HEK293 (cell line): Measurements from ENCODE around the gene ENDOU.

Experiments used
- CTCF ChIA-PET: fragments of 350-600 bp; formaldehyde crosslinking; extraction: SDS; loops from one replicate; lab custom pipeline; 2021; ENCODE audit warnings: antibody characterized with exemption; lab: Yijun Ruan, JAX
- POLR2A ChIA-PET: fragments of 300-600 bp; formaldehyde crosslinking; extraction: SDS; loops from one replicate; lab custom pipeline; 2020; ENCODE audit warnings: antibody characterized with exemption, inconsistent platforms; lab: Yijun Ruan, JAX
- H3K27ac ChIP-seq: fragments of 200-500 bp; sonication (Bioruptor generic); 2 replicates; pipeline ENCODE4 v1.5.1; 2014; ENCODE audit warnings: low read depth, low read length, control low read depth, inconsistent platforms; ENCODE audit errors: extremely low read depth
- H3K36me3 ChIP-seq, 2 experiments: fragments of 200-500 bp in 1 of 2; sonication (Bioruptor generic) in 1 of 2; 1 replicate in 1 of 2; 2 replicates in 1 of 2; pipeline ENCODE4 v1.5.1; 2014 to 2017; ENCODE audit warnings: inconsistent platforms in 2 of 2, low read length in 2 of 2; ENCODE audit not compliant: control insufficient read depth in 2 of 2, insufficient read depth in 1 of 2
- H3K4me1 ChIP-seq: fragments of 200-500 bp; sonication (Bioruptor generic); 2 replicates; pipeline ENCODE4 v1.5.1; 2014; ENCODE audit warnings: mild to moderate bottlenecking, low read length, inconsistent platforms; ENCODE audit not compliant: control insufficient read depth, insufficient read depth
- H3K4me3 ChIP-seq: 2 replicates; pipeline ENCODE4 v1.5.1; 2011; ENCODE audit warnings: low read depth, mild to moderate bottlenecking, control low read depth, low read length, moderate library complexity
- H3K9me3 ChIP-seq: fragments of 200-500 bp; sonication (Bioruptor generic); 2 replicates; pipeline ENCODE4 v1.5.1; 2014; ENCODE audit warnings: low read depth, low read length, inconsistent platforms; ENCODE audit not compliant: control insufficient read depth, insufficient read depth
- BCL11A ChIP-seq: fragments of 450-650 bp; formaldehyde crosslinking; IDR thresholded peaks from 2 replicates; pipeline ENCODE4 v1.5.1; 2016; ENCODE audit warnings: low read depth, missing biosample characterization, missing genetic modification characterization
- BCL11B ChIP-seq: fragments of 450-650 bp; formaldehyde crosslinking; IDR thresholded peaks from 2 replicates; pipeline ENCODE4 v1.5.1; 2016; ENCODE audit warnings: low read depth, missing biosample characterization, missing genetic modification characterization
- EGR2 ChIP-seq: fragments of 450-650 bp; formaldehyde crosslinking; IDR thresholded peaks from 2 replicates; pipeline ENCODE4 v1.5.1; 2016; ENCODE audit warnings: low read depth, missing biosample characterization, missing genetic modification characterization
- GLIS1 ChIP-seq: fragments of 450-650 bp; formaldehyde crosslinking; IDR thresholded peaks from 2 replicates; pipeline ENCODE4 v1.5.1; 2016; ENCODE audit warnings: missing biosample characterization, missing genetic modification characterization
- KLF17 ChIP-seq: fragments of 450-650 bp; formaldehyde crosslinking; IDR thresholded peaks from 2 replicates; pipeline ENCODE4 v1.5.1; 2016; ENCODE audit warnings: missing biosample characterization, missing genetic modification characterization
- MYNN ChIP-seq: fragments of 450-650 bp; formaldehyde crosslinking; IDR thresholded peaks from 2 replicates; pipeline ENCODE4 v1.5.1; 2016; ENCODE audit warnings: missing biosample characterization, missing genetic modification characterization, borderline replicate concordance
- SCRT2 ChIP-seq: fragments of 450-650 bp; formaldehyde crosslinking; IDR thresholded peaks from 2 replicates; pipeline ENCODE4 v1.5.1; 2016; ENCODE audit warnings: missing biosample characterization, missing genetic modification characterization
- WT1 ChIP-seq: fragments of 450-650 bp; formaldehyde crosslinking; IDR thresholded peaks from 2 replicates; pipeline ENCODE4 v1.5.1; 2016; ENCODE audit warnings: missing biosample characterization, missing genetic modification characterization
- ZBTB48 ChIP-seq: fragments of 450-650 bp; formaldehyde crosslinking; IDR thresholded peaks from 2 replicates; pipeline ENCODE4 v1.5.1; 2016; ENCODE audit warnings: missing biosample characterization, missing genetic modification characterization
- ZBTB49 ChIP-seq: fragments of 450-650 bp; formaldehyde crosslinking; IDR thresholded peaks from 2 replicates; pipeline ENCODE4 v1.5.1; 2016; ENCODE audit warnings: missing biosample characterization, missing genetic modification characterization, low read depth
- ZEB2 ChIP-seq: fragments of 450-650 bp; formaldehyde crosslinking; IDR thresholded peaks from 2 replicates; pipeline ENCODE4 v1.5.1; 2016; ENCODE audit warnings: missing biosample characterization, missing genetic modification characterization
- ZFHX2 ChIP-seq: fragments of 450-650 bp; formaldehyde crosslinking; conservative IDR thresholded peaks from 2 replicates; pipeline ENCODE4 v1.5.1; 2016; ENCODE audit warnings: missing biosample characterization, missing genetic modification characterization
- ZIC2 ChIP-seq: fragments of 450-650 bp; formaldehyde crosslinking; IDR thresholded peaks from 2 replicates; pipeline ENCODE4 v1.5.1; 2016; ENCODE audit warnings: missing biosample characterization, missing genetic modification characterization
- ZNF121 ChIP-seq: fragments of 450-650 bp; formaldehyde crosslinking; IDR thresholded peaks from 2 replicates; pipeline ENCODE4 v1.5.1; 2016; ENCODE audit warnings: missing biosample characterization, missing genetic modification characterization
- ZNF140 ChIP-seq: fragments of 450-650 bp; formaldehyde crosslinking; IDR thresholded peaks from 2 replicates; pipeline ENCODE4 v1.5.1; 2016; ENCODE audit warnings: missing biosample characterization, missing genetic modification characterization
- ZNF146 ChIP-seq: fragments of 450-650 bp; formaldehyde crosslinking; IDR thresholded peaks from 2 replicates; pipeline ENCODE4 v1.5.1; 2016; ENCODE audit warnings: missing biosample characterization, missing genetic modification characterization
- ZNF157 ChIP-seq: fragments of 450-650 bp; formaldehyde crosslinking; IDR thresholded peaks from 2 replicates; pipeline ENCODE4 v1.5.1; 2016; ENCODE audit warnings: missing biosample characterization, missing genetic modification characterization
- ZNF366 ChIP-seq: fragments of 450-650 bp; formaldehyde crosslinking; conservative IDR thresholded peaks from 2 replicates; pipeline ENCODE4 v1.5.1; 2016; ENCODE audit warnings: missing biosample characterization, missing genetic modification characterization
- ZNF426 ChIP-seq: fragments of 450-650 bp; formaldehyde crosslinking; IDR thresholded peaks from 2 replicates; pipeline ENCODE4 v1.5.1; 2017; ENCODE audit warnings: missing biosample characterization, missing genetic modification characterization, mild to moderate bottlenecking, inconsistent platforms, moderate library complexity
- ZNF585B ChIP-seq: fragments of 450-650 bp; formaldehyde crosslinking; IDR thresholded peaks from 2 replicates; pipeline ENCODE4 v1.5.1; 2016; ENCODE audit warnings: missing biosample characterization, missing genetic modification characterization
- ZSCAN18 ChIP-seq: fragments of 450-650 bp; formaldehyde crosslinking; IDR thresholded peaks from 2 replicates; pipeline ENCODE4 v1.5.1; 2016; ENCODE audit warnings: missing biosample characterization, missing genetic modification characterization

The ENDOU gene

GRCh38 chr12:47763481-47764346 lies 38.4 kb upstream of the ENDOU start:
- Histone ChIP-seq H3K27ac (no peak overlapping the region), H3K36me3 (no peaks in the 10 kb centered on the region), H3K4me3 (no peak overlapping the region), H3K9me3 (no peaks in the 10 kb centered on the region), H3K4me1 (no peaks in the 10 kb centered on the region; the same call in 1 of the 2 replicates)
- peak; percentile 51 for TF ChIP-seq WT1 (tag by site-specific recombination)
- TF ChIP-seq ZIC2: peak; percentile 32
- TF ChIP-seq ZFHX2: peak; percentile 52
- no peak for TF ChIP-seq MYNN
- no peak for TF ChIP-seq ZSCAN18 (tag by site-specific recombination)
- TF ChIP-seq EGR2 (tag by site-specific recombination): peak; percentile 44; the same call in 1 of the 2 replicates
- TF ChIP-seq GLIS1: peak; percentile 75
- no peak for TF ChIP-seq ZEB2
- TF ChIP-seq SCRT2: no peak
- peak; percentile 51 for TF ChIP-seq KLF17 (tag by site-specific recombination)
- CTCF ChIA-PET: interaction anchor here (1.7 to 14.1 kb wide), 2 partner anchors 9 to 22 kb away, joined by 10 to 241 read pairs; partner anchors contain the start of gene SLC48A1
- POLR2A ChIA-PET: interaction anchor here (1.4 kb wide), 1 partner anchor 23 kb away, joined by 3 read pairs; no protein-coding TSS in a partner anchor

GRCh38 chr12:47762850-47763465 lies 37.7 kb upstream of the ENDOU start:
- no peak for TF ChIP-seq ZNF146 (tag by site-specific recombination)
- TF ChIP-seq BCL11A (tag by site-specific recombination): no peak
- TF ChIP-seq ZNF366 (tag by site-specific recombination): peak; percentile 34; the same call in 1 of the 2 replicates
- TF ChIP-seq, all 188 proteins: peak for 1
- no peaks in the 10 kb centered on the region for H3K9me3 ChIP-seq
- no peak overlapping the region for H3K27ac ChIP-seq
- peaks cover 3% of the 10 kb centered on the region; the same call in 1 of the 2 replicates for H3K4me1 ChIP-seq
- H3K4me3 ChIP-seq: no peak overlapping the region
- H3K36me3 ChIP-seq: no peaks in the 10 kb centered on the region
- POLR2A ChIA-PET: interaction anchor here (1.4 kb wide), 1 partner anchor 22 kb away, joined by 3 read pairs; no protein-coding TSS in a partner anchor
- CTCF ChIA-PET: interaction anchor here (1.0 to 14.1 kb wide), 4 partner anchors 10 to 56 kb away, joined by 3 to 241 read pairs (median 10); partner anchors contain the start of gene SLC48A1

GRCh38 chr12:47758834-47759690 lies 33.8 kb upstream of the ENDOU start, which contains the start of gene RAPGEF3:
Gene RAPGEF3, minus strand, starts transcription at chr12:47758880. Its CDS starts 324 bp downstream, at chr12:47758556.
- H3K36me3 ChIP-seq: no peaks in the 10 kb centered on the region
- H3K4me3 ChIP-seq: peak within 1 kb of the TSS; percentile 46
- no peaks in the 10 kb centered on the region for H3K9me3 ChIP-seq
- CTCF ChIA-PET: interaction anchor here (0.9 to 14.1 kb wide), 6 partner anchors 9 to 79 kb away, joined by 4 to 241 read pairs (median 10); partner anchors contain the start of gene SLC48A1
- POLR2A ChIA-PET: interaction anchor here (1.1 to 1.6 kb wide), 3 partner anchors 8 to 14 kb away, joined by 3 to 6 read pairs (median 3); partner anchors contain the start of gene SLC48A1
- H3K4me1 ChIP-seq: peaks cover 5% of the 10 kb centered on the region; the same call in 1 of the 2 replicates
- H3K27ac ChIP-seq: peak within 1 kb of the TSS; percentile 11; the same call in 1 of the 2 replicates
- TF ChIP-seq ZNF585B (tag by site-specific recombination) (peak; percentile 14; the same call in 1 of the 2 replicates), ZNF121 (tag by site-specific recombination) (no peak), ZNF140 (tag by site-specific recombination) (no peak), BCL11B (tag by site-specific recombination) (peak; percentile 54; the same call in 1 of the 2 replicates), ZNF157 (no peak), ZBTB49 (tag by site-specific recombination) (no peak), WT1 (tag by site-specific recombination) (peak; percentile 68), ZBTB48 (tag by site-specific recombination) (peak; percentile 79; the same call in 1 of the 2 replicates), ZNF426 (no peak)
